Keratinocyte (primary cell): ENCODE data around the gene ALLC.

Experiments used
- CTCF ChIP-seq, 3 experiments: IDR thresholded peaks in 1 of 3; conservative IDR thresholded peaks in 1 of 3; optimal IDR thresholded peaks in 1 of 3; 2 replicates in 2 of 3; 3 replicates in 1 of 3; pipeline versions ENCODE3 to v1.5.1; 2011; ENCODE audit warnings: low read length in 3 of 3, mild to moderate bottlenecking in 3 of 3, moderate library complexity in 2 of 3, control low read depth in 1 of 3, inconsistent platforms in 1 of 3; ENCODE audit not compliant: insufficient read depth in 2 of 3; ENCODE audit errors: extremely low read depth in 1 of 3
- EZH2 ChIP-seq: IDR thresholded peaks from one replicate; pipeline ENCODE4 v1.6.1; 2012; ENCODE audit warnings: inconsistent platforms, mild to moderate bottlenecking, low read length, moderate library complexity

- no peak for TF ChIP-seq CTCF (optimal IDR thresholded peaks at IDR 0.05 in 1 of 3, IDR thresholded peaks at IDR 0.05 in 1 of 3, conservative IDR thresholded peaks at IDR 0.05 in 1 of 3; ENCODE audit: extremely low read depth in 1 of 3, insufficient read depth in 2 of 3, low read length in 3 of 3)
- no peak for TF ChIP-seq EZH2
Observed at GRCh38 chr2:3669656-3670055, 11.7 kb downstream of the ALLC start.
